ENCODE measurements around the gene TUB. TPM values are rescaled to one million over a fixed set of nuclear protein-coding genes. Genes with fewer than 3 reads are reported as not detected.

TUB gene
- total RNA-seq, 4 donors from 2014 or later = 1.9 to 8.5 (median 3.0) TPM

DNA sequence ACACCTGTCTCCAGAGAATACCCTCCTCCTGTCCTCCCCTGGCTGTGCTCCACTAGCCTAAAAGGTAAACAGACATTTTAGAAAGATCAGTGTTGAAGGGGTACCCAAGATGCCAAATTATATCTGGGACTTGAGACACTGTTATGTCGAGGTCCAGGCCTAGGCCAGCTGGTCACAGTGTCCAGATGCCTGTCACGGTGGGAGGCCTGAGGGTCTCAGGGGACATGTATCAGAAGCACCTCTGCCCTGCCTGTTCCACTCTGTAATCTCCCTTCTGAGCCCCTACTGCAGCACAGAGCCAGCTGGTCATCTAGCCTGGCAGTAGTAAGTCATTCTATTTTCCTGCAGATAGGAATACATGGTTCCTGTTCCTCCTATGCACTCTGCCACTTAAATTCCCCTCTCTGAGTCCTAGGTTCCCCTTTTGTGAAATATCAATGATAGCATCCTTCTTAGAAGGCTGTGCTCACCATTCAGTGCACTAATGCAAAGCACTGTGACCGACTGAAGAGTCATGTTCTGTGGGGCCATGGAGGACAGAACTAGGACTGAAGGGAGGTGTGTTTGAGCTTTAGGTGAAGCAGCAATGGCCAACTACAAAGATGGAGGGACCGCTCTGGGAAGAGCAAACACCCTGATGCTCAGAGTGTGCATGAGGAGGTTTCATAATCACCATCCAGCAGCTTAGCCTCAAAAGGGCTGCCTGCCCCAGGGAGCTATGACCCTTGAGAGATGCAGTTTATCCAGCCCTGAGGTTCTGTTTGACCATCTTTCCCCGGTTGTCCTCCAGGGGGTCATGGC is 44.8 kb upstream of the TUB start:
- 94% methylated on average over 5 of the region's 5 CpGs for WGBS
- peaks cover 26% of the 10 kb centered on the region for H3K4me1 ChIP-seq
- TF ChIP-seq POLR2AphosphoS5 (IDR thresholded peaks at IDR 0.05) = no peak
- TF ChIP-seq EP300 (IDR thresholded peaks at IDR 0.05) = no peak
- TF ChIP-seq, protein P1, sequence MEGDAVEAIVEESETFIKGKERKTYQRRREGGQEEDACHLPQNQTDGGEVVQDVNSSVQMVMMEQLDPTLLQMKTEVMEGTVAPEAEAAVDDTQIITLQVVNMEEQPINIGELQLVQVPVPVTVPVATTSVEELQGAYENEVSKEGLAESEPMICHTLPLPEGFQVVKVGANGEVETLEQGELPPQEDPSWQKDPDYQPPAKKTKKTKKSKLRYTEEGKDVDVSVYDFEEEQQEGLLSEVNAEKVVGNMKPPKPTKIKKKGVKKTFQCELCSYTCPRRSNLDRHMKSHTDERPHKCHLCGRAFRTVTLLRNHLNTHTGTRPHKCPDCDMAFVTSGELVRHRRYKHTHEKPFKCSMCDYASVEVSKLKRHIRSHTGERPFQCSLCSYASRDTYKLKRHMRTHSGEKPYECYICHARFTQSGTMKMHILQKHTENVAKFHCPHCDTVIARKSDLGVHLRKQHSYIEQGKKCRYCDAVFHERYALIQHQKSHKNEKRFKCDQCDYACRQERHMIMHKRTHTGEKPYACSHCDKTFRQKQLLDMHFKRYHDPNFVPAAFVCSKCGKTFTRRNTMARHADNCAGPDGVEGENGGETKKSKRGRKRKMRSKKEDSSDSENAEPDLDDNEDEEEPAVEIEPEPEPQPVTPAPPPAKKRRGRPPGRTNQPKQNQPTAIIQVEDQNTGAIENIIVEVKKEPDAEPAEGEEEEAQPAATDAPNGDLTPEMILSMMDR (IDR thresholded peaks at IDR 0.05) = no peak
- no peak for TF ChIP-seq POLR2A (IDR thresholded peaks at IDR 0.05)
- H3K27ac ChIP-seq = peak overlapping the region; percentile 32
- H3K27me3 ChIP-seq = peaks cover 13% of the 10 kb centered on the region
- peak in 1 of 2 donors; percentile 74 for DNase-seq (ENCODE audit: low spot score in 2 of 2)
- no peaks in the 10 kb centered on the region for H3K36me3 ChIP-seq
- no peak overlapping the region for H3K4me3 ChIP-seq
- no peaks in the 10 kb centered on the region for H3K9me3 ChIP-seq

DNA sequence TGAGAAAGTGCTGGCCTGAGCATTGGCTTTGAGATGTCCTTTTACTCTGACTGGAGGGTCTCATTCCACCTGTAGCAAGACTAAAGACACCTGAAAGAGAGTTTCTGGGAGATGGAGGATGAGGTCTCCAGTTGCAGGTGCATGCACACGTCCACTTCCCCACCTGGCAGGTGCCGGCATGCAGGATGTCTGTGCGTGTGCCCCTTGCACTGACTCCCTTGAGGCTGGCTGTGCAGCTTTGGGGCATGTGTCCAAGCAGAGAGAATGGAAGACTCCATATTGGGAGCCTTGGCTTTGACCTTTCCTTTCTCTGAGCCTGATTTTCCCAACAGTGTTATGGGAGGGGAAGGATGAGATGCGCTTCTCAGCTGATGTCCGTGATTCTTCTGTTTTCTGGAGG is 44.0 kb upstream of the TUB start:
- Histone ChIP-seq H3K4me1 (peaks cover 26% of the 10 kb centered on the region), H3K27ac (no peak overlapping the region), H3K36me3 (no peaks in the 10 kb centered on the region), H3K9me3 (no peaks in the 10 kb centered on the region), H3K27me3 (peaks cover 8% of the 10 kb centered on the region), H3K4me3 (no peak overlapping the region)
- 96% methylated on average over 5 of the region's 5 CpGs for WGBS
- peak in 1 of 2 donors; percentile 28 for DNase-seq (ENCODE audit: low spot score in 2 of 2)
- TF ChIP-seq EP300 (IDR thresholded peaks at IDR 0.05) = no peak
- TF ChIP-seq POLR2AphosphoS5 (IDR thresholded peaks at IDR 0.05) = no peak
- TF ChIP-seq, protein P1 (IDR thresholded peaks at IDR 0.05) = no peak
- no peak for TF ChIP-seq POLR2A (IDR thresholded peaks at IDR 0.05)

DNA sequence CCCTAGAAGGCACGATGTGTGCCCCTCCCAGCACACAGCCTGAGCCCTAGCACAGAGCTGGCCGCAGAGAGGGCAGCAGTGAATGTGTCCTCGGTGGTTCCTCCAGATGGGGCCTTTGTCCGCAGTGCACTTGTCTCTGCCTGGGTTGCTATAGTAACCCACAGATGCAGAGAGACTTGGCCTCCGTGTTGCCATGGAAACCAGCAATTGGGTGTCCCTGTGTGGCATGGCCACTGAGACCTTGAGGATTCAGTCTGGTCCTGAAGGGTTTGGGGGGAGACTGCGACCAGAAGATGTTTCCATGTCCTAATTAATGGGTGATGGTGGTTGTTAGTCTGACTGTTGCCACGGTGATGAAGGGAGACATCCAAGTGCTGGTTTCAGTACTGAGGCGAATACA is 42.6 kb upstream of the TUB start:
- Histone ChIP-seq H3K36me3 (no peaks in the 10 kb centered on the region), H3K4me3 (no peak overlapping the region), H3K27me3 (peaks cover 3% of the 10 kb centered on the region), H3K9me3 (no peaks in the 10 kb centered on the region), H3K27ac (no peak overlapping the region), H3K4me1 (peaks cover 18% of the 10 kb centered on the region)
- TF ChIP-seq, protein P1 (IDR thresholded peaks at IDR 0.05) = no peak
- TF ChIP-seq POLR2A (IDR thresholded peaks at IDR 0.05) (no peak), EP300 (IDR thresholded peaks at IDR 0.05) (no peak), POLR2AphosphoS5 (IDR thresholded peaks at IDR 0.05) (no peak)
- DNase-seq (ENCODE audit: low spot score in 2 of 2) = peak; percentile 27 to 28
- WGBS = 86% methylated on average over 5 of the region's 8 CpGs

DNA sequence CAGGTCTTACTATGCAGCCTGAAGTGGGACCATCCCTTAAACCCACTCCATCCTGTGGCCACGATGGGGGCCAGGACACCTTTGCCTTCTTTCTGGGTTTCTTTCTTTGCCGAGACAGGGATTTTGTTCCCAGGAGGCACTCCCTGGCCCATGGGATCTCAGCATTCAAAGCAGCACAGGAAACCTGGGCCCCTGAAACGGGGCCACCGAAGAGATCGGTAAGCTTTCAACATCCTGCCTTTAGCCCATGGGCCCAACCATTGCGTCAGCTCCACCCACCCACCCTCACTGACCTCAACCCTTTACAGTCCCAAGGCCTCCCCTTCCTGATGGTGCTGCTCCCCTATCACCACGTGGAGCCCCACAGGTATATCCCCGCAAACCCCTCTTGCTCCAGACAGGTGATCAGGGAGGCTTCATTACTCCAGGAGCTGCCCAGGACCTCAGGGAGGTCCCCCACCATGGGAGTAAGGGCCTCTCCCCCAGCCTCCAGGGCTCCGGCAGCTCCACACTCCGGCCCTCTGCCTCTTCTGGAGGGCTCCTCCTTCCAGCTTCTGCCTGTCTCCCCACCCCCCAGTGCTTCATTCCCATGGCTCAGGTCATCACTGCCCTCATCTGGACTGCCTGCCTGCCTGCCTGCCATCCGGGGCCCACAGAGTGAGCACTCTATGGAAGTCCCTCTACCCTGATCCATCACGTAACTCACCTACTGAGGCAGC is 42.0 kb upstream of the TUB start:
- Histone ChIP-seq H3K27ac (no peak overlapping the region), H3K4me3 (no peak overlapping the region), H3K9me3 (no peaks in the 10 kb centered on the region), H3K4me1 (peaks cover 12% of the 10 kb centered on the region), H3K27me3 (peaks cover 3% of the 10 kb centered on the region), H3K36me3 (no peaks in the 10 kb centered on the region)
- TF ChIP-seq, protein P1 (IDR thresholded peaks at IDR 0.05) = no peak
- TF ChIP-seq EP300 (IDR thresholded peaks at IDR 0.05) (no peak), POLR2AphosphoS5 (IDR thresholded peaks at IDR 0.05) (no peak), POLR2A (IDR thresholded peaks at IDR 0.05) (no peak)
- DNase-seq (ENCODE audit: low spot score in 2 of 2) = peak; percentile 20 to 56
- WGBS = 81% methylated on average over 11 of the region's 12 CpGs

Data from suprapubic skin (tissue), 4 donors.